Thyroid gland (tissue), 4 donors: ENCODE results near the gene GFRA4.

Source experiments
- CTCF ChIP-seq, 6 experiments: fragments of 200-600 bp in 3 of 6; fragments of 450-650 bp in 3 of 6; sonication (generic) in 3 of 6; IDR thresholded peaks; one replicate each; pipeline ENCODE4 v1.5.1; 2016 to 2019; ENCODE audit warnings: antibody characterized with exemption in 6 of 6, mild to moderate bottlenecking in 2 of 6, inconsistent platforms in 1 of 6, moderate library complexity in 1 of 6
- POLR2A ChIP-seq, 2 donors: fragments of 450-650 bp; IDR thresholded peaks; one replicate each; pipeline ENCODE4 v1.6.1; 2017; ENCODE audit warnings: antibody characterized with exemption in 2 of 2, mild to moderate bottlenecking in 2 of 2, moderate library complexity in 1 of 2

GRCh38 chr20:3671986-3672546 is 8.9 kb upstream of the GFRA4 start:
- TF ChIP-seq CTCF (IDR thresholded peaks at IDR 0.05) (no peak), POLR2A (IDR thresholded peaks at IDR 0.05) (no peak)
